ENCODE data around the gene GON4L.

GRCh38 chr1:155831279-155831976, 25.6 kb downstream of the GON4L start:
- no peak for TF ChIP-seq CTCF (conservative IDR thresholded peaks at IDR 0.05; ENCODE audit: low read depth in 2 of 2)
- TF ChIP-seq REST (IDR thresholded peaks at IDR 0.05; ENCODE audit: unreplicated experiment) = no peak
- TF ChIP-seq EZH2 (IDR thresholded peaks at IDR 0.05; ENCODE audit: low read depth, unreplicated experiment) = no peak
- TF ChIP-seq POLR2AphosphoS5 (IDR thresholded peaks at IDR 0.05; ENCODE audit: low read depth) = no peak
- no peak for TF ChIP-seq CREB1 (CRISPR knock-in tag; IDR thresholded peaks at IDR 0.05; ENCODE audit: low read depth)
